Brain microvascular endothelial cell (primary cell): ENCODE results near the gene GLTP.
A peak's percentile ranks its signal among the peaks of the same experiment; 100 is the strongest.
"Not testable (repeated sequence)": the region's sequence is repeated elsewhere in the genome, so short reads cannot be mapped to it uniquely, and the experiment has no call there.

ENCODE experiments used
- DNase-seq: peaks from one replicate; pipeline ENCODE4 v3.0.0-alpha.2; 2020
- H3K27ac ChIP-seq: fragments of 250-450 bp; sonication (Bioruptor Pico); 2 replicates; pipeline ENCODE4 v1.5.1; 2020; ENCODE audit warnings: mild to moderate bottlenecking, moderate library complexity
- H3K27me3 ChIP-seq: fragments of 250-450 bp; sonication (Bioruptor Pico); replicated peaks from 2 replicates; pipeline ENCODE4 v1.5.1; 2020; ENCODE audit warnings: mild to moderate bottlenecking
- H3K36me3 ChIP-seq: fragments of 250-450 bp; sonication (Bioruptor Pico); replicated peaks from 2 replicates; pipeline ENCODE4 v1.5.1; 2020; ENCODE audit warnings: mild to moderate bottlenecking
- H3K4me3 ChIP-seq: 2 replicates; pipeline ENCODE4 v1.5.1; 2011; ENCODE audit warnings: low read depth, mild to moderate bottlenecking, control low read depth, low read length, moderate library complexity
- in situ Hi-C: cut with HindIII; loops from 2 replicates; pipeline ENCODE4 v1.10.0; 2017; ENCODE audit warnings: low sequenced_read_pairs, low pct_ligation_motif_present
- TF ChIP-seq, protein P1 (sequence below): IDR thresholded peaks from 2 replicates; pipeline ENCODE4 v1.5.1; 2011; ENCODE audit warnings: low read depth, mild to moderate bottlenecking, moderate library complexity, low read length, control low read depth, inconsistent platforms; ENCODE audit errors: missing control alignments

The GLTP gene

DNA sequence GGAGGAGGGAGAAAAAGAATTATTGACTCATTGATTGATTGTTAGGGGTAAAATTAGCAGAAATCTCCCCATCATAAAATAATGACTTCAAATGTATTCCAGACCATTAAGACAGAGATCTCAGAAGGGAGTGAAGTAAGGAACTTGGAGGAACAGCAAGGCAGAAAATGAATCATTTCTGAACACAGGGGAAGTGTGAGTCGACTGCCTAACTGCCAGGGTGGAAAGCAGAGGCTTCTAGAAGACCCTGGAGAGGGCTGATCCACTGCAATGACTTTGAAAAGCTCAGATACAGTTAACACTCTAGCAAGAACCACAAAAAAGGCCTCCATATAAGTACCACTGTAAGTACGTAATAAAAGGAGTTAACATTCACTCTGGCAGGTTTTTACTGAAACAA, 9.7 kb downstream of the GLTP start:
- Histone ChIP-seq H3K27ac (no peak overlapping the region), H3K4me3 (no peak overlapping the region), H3K27me3 (no peaks in the 10 kb centered on the region), H3K36me3 (no peaks in the 10 kb centered on the region)
- TF ChIP-seq, protein P1, sequence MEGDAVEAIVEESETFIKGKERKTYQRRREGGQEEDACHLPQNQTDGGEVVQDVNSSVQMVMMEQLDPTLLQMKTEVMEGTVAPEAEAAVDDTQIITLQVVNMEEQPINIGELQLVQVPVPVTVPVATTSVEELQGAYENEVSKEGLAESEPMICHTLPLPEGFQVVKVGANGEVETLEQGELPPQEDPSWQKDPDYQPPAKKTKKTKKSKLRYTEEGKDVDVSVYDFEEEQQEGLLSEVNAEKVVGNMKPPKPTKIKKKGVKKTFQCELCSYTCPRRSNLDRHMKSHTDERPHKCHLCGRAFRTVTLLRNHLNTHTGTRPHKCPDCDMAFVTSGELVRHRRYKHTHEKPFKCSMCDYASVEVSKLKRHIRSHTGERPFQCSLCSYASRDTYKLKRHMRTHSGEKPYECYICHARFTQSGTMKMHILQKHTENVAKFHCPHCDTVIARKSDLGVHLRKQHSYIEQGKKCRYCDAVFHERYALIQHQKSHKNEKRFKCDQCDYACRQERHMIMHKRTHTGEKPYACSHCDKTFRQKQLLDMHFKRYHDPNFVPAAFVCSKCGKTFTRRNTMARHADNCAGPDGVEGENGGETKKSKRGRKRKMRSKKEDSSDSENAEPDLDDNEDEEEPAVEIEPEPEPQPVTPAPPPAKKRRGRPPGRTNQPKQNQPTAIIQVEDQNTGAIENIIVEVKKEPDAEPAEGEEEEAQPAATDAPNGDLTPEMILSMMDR: no peak
- DNase-seq: no peak
- in situ Hi-C loops: no loop called here

DNA sequence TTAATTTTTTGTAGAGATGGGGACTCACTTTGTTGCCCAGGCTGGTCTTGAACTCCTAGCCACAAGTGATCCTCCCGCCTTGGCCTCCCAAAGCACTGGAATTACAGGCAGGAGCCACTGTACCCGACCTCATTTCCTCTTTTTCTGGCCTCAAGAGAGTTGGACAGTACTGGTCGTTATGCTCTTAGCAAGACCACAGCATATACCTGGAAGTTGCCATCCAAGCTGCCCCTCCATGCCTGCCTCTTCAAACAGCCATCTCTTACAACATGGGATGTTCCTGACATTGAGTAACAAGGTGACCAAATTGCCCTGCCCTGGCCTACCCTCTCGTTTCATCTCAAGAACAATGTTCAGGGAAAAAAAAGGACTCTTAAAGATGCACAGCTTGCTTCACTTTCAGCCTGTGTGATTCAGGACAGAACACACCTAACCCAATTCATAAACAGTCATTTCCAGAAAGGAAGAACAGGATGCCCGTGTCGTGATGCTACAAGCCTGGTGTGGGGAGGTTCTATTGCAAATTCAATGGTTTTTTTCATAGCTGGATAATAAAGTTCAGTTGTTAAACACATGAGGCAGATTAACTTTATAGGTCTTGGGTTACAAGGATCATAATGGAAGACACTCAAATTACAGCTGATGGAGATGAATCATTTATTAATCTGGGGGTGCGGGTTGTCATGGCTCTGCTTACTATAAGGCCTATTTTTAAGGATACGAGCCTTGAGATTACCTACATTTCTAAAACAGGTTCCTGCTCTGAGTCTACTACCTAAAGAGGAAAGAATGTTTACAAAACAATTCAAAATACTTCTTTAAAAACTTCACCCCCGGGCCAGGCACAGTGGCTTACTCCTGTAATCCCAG, 11.9 kb downstream of the GLTP start:
- Histone ChIP-seq H3K4me3 (no peak overlapping the region), H3K27ac (no peak overlapping the region), H3K36me3 (no peaks in the 10 kb centered on the region), H3K27me3 (no peaks in the 10 kb centered on the region)
- DNase-seq: no peak
- in situ Hi-C loops: no loop called here
- TF ChIP-seq, protein P1: no peak

DNA sequence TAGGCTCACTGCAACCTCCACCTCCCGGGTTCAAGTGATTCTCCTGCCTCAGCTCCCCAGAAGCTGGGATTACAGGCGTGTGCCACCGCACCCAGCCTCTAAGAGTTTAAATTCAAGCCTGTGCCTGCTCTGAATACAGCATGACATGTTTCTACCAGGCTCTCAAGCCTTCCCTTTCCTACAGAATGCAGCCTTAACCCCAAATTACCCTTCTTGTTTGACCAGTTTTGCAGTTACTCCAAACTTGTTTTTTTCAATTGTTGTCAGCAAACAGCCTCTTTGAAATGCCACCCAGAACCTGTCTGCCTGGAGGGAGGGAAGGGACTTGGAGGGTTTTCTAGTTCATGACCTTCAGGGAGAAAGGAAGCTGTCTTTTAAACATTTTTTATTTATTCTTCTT, 15.4 kb downstream of the GLTP start:
- no peaks in the 10 kb centered on the region for H3K27me3 ChIP-seq
- in situ Hi-C loops: no loop called here
- no peak overlapping the region for H3K4me3 ChIP-seq
- H3K27ac ChIP-seq: no peak overlapping the region
- TF ChIP-seq, protein P1: no peak
- DNase-seq: no peak
- H3K36me3 ChIP-seq: no peaks in the 10 kb centered on the region

DNA sequence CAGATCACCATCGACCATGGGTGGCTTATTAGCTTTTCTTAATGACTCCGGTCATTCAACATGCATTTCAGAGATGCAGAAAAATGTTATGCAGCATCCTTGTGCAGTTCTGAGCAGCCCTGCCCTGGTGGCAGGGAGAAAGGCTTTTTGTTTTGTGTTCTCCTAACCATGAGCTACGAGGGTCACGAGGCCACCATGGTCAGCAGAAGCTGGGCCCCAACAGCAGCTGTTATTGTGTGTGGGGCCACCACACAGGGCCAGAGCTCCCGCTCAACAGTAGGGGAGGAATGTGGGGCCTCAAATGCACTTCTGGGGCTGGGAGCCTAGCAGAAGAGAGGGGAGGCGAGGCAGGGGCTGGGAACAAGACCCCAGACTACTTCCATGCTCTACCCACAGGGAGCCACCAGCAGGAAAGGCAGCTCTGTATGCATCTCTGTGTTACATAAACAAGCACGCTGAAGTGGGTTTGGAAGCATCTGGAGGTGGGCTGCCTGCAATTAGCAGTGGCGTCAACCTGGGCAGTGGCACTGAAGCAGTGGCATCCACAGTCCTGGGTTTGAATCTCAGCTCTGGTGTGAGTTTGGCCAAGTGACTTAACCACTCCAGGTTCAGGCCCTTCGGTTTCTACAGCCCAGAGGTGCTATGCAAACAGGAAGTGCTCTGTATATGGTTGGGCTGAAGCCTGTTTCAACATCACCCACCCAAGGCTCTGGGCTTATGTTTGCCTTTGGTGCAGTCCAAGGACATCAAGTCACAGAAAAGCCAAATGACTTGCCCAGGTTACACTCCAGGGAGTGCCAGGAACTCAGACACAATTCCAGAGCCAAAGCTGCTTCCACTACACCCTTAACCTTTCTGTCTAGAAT, 16.3 kb downstream of the GLTP start:
- no peak overlapping the region for H3K4me3 ChIP-seq
- no peak overlapping the region for H3K27ac ChIP-seq
- H3K27me3 ChIP-seq: no peaks in the 10 kb centered on the region
- H3K36me3 ChIP-seq: no peaks in the 10 kb centered on the region
- TF ChIP-seq, protein P1: no peak
- DNase-seq: peak; percentile 8
- in situ Hi-C loops: no loop called here

DNA sequence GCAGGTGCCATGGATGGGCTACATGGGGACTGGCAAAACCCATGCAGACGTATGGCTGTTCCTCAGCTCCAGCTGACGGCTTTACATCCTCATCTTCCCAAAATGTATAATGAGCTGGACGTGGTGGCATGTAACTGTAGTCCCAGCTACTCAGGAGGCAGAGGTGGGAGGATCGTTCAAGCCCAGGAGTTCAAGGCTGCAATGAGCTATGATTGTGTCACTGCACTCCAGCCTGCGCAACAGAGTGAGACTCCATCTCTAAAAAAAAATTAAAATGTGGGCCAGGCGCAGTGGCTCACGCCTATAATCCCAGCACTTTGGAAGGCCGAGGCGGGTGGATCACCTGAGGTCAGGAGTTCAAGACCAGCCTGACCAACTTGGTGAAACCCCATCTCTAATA, 17.9 kb downstream of the GLTP start:
- H3K27me3 ChIP-seq, H3K4me3 ChIP-seq, H3K27ac ChIP-seq, H3K36me3 ChIP-seq, DNase-seq, in situ Hi-C loops: not testable (repeated sequence)

DNA sequence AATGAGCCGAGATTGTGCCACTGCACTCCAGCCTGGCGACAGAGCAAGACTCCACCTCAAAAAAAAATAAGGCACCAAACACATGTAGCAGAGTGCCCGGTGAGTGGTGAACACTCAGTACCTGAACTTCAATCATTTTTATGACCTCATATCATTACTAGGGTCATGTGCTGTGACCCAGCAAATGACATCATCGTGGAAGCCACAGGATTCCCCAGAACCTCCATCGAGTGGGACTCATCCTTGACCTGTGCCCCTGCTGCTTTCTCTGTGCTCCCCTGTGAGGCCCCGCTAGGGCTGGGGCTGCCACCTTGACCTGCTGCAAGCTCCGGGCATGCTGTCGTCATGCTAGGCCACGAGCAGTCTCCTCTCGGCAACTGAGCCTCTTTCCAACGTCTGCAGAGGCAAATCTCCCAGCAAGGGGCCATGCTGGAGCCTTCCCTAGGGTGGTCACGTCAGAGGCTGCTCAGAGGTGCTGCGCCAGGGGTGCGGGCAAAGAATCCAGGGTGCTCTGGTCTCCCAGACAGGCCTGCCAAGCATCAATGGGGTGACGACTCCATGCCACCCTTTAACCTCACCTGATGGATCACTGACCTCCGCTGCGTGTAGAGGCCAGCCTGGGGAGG, 18.5 kb downstream of the GLTP start:
- Histone ChIP-seq H3K27ac (no peak overlapping the region), H3K27me3 (no peaks in the 10 kb centered on the region), H3K36me3 (peaks cover 8% of the 10 kb centered on the region), H3K4me3 (no peak overlapping the region)
- in situ Hi-C loops: no loop called here
- TF ChIP-seq, protein P1: no peak
- DNase-seq: no peak
